HepG2 (cell line): ENCODE measurements around the gene SLC26A4. TPM values are rescaled to one million over a fixed set of nuclear protein-coding genes. Genes with fewer than 3 reads are reported as not detected.

ENCODE experiments used
- ARNT2 ChIP-seq: sonication (generic); formaldehyde crosslinking; IDR thresholded peaks from 2 replicates; pipeline ENCODE4 v1.8.0; 2022; ENCODE audit warnings: mild to moderate bottlenecking, low read depth, missing genetic modification reagents, moderate library complexity
- BORCS8-MEF2B ChIP-seq: sonication (generic); formaldehyde crosslinking; IDR thresholded peaks from 2 replicates; pipeline ENCODE4 v1.8.0; 2022; ENCODE audit warnings: mild to moderate bottlenecking, missing genetic modification reagents
- CENPBD1 ChIP-seq: sonication (generic); formaldehyde crosslinking; IDR thresholded peaks from 2 replicates; pipeline ENCODE4 v1.8.0; 2022; ENCODE audit warnings: missing genetic modification reagents, low read depth, mild to moderate bottlenecking, borderline replicate concordance
- DNMT3B ChIP-seq: conservative IDR thresholded peaks from 2 replicates; pipeline ENCODE4 v1.6.1; 2016; ENCODE audit warnings: missing biosample characterization, control low read depth
- EED ChIP-seq: sonication (generic); formaldehyde crosslinking; IDR thresholded peaks from 2 replicates; pipeline ENCODE4 v1.5.0; 2020; ENCODE audit warnings: mild to moderate bottlenecking, missing genetic modification reagents
- HCFC1 ChIP-seq: fragments of 150-350 bp; IDR thresholded peaks from 2 replicates; pipeline ENCODE4 v1.6.1; 2014; ENCODE audit warnings: low read depth, low read length
- HMG20A ChIP-seq: IDR thresholded peaks from 2 replicates; pipeline ENCODE4 v1.6.1; 2016; ENCODE audit warnings: borderline replicate concordance
- HMGA1 ChIP-seq: sonication (generic); formaldehyde crosslinking; conservative IDR thresholded peaks from 2 replicates; pipeline ENCODE4 v1.4.0; 2020; ENCODE audit warnings: missing genetic modification reagents
- HOXA3 ChIP-seq: sonication (generic); formaldehyde crosslinking; IDR thresholded peaks from 2 replicates; pipeline ENCODE4 v1.5.0; 2020; ENCODE audit warnings: missing genetic modification reagents
- RARG ChIP-seq: sonication (generic); formaldehyde crosslinking; IDR thresholded peaks from 2 replicates; pipeline ENCODE4 v1.4.0; 2020; ENCODE audit warnings: low read depth, mild to moderate bottlenecking, missing genetic modification reagents
- RBAK ChIP-seq: sonication (generic); formaldehyde crosslinking; IDR thresholded peaks from 2 replicates; pipeline ENCODE4 v1.5.1; 2020; ENCODE audit warnings: mild to moderate bottlenecking, missing genetic modification reagents
- RELA ChIP-seq: sonication (generic); formaldehyde crosslinking; IDR thresholded peaks from 2 replicates; pipeline ENCODE4 v1.4.0; 2020; ENCODE audit warnings: missing genetic modification reagents
- RNF2 ChIP-seq: fragments of 450-650 bp; conservative IDR thresholded peaks from 2 replicates; pipeline ENCODE4 v1.6.1; 2016; ENCODE audit warnings: low read depth
- SIX1 ChIP-seq: sonication (generic); formaldehyde crosslinking; IDR thresholded peaks from 2 replicates; pipeline ENCODE4 v1.4.0; 2020; ENCODE audit warnings: missing genetic modification reagents, borderline replicate concordance
- SRSF1 ChIP-seq: fragments of 200-400 bp; formaldehyde crosslinking; optimal IDR thresholded peaks from 2 replicates; pipeline ENCODE3; 2017; ENCODE audit warnings: mild to moderate bottlenecking, low read depth, low read length, moderate library complexity
- ZFP36L2 ChIP-seq: sonication (generic); formaldehyde crosslinking; IDR thresholded peaks from 2 replicates; pipeline ENCODE4 v1.4.0; 2020; ENCODE audit warnings: missing genetic modification reagents
- ZFP91 ChIP-seq: sonication (generic); formaldehyde crosslinking; IDR thresholded peaks from 2 replicates; pipeline ENCODE4 v1.9.0; 2022; ENCODE audit warnings: missing genetic modification reagents, mild to moderate bottlenecking, borderline replicate concordance
- ZNF224 ChIP-seq: sonication (generic); formaldehyde crosslinking; IDR thresholded peaks from 2 replicates; pipeline ENCODE4 v1.5.0; 2020; ENCODE audit warnings: mild to moderate bottlenecking, missing genetic modification reagents
- ZNF292 ChIP-seq: sonication (generic); formaldehyde crosslinking; IDR thresholded peaks from 2 replicates; pipeline ENCODE4 v1.8.1; 2022; ENCODE audit warnings: mild to moderate bottlenecking, low read depth, missing genetic modification reagents, borderline replicate concordance
- ZNF652 ChIP-seq: IDR thresholded peaks from 2 replicates; pipeline ENCODE4 v1.6.1; 2016; ENCODE audit warnings: low read depth, borderline replicate concordance
- ZNF720 ChIP-seq: sonication (generic); formaldehyde crosslinking; IDR thresholded peaks from 2 replicates; pipeline ENCODE4 v1.4.0; 2020; ENCODE audit warnings: missing genetic modification reagents
- ZNF891 ChIP-seq: sonication (generic); formaldehyde crosslinking; IDR thresholded peaks from 2 replicates; pipeline ENCODE4 v1.5.0; 2020; ENCODE audit warnings: mild to moderate bottlenecking, missing genetic modification reagents
- ZSCAN29 ChIP-seq: sonication (generic); formaldehyde crosslinking; conservative IDR thresholded peaks from 2 replicates; pipeline ENCODE4 v1.4.0; 2020; ENCODE audit warnings: mild to moderate bottlenecking, missing genetic modification reagents
- polyA plus RNA-seq, 8 experiments: library from polyadenylated mRNA; depleted of rRNA in 3 of 8; stranded (reverse) in 7 of 8; unstranded in 1 of 8; fragments of >200 nt; fragmentation: Illumina TruSeq in 4 of 8; extraction: Trizol in 4 of 8; gene quantifications; 2 replicates each; pipeline versions ENCODE4 v1.2.1 to v1.2.3, GENCODE V29; 2011 to 2016; ENCODE audit warnings: low read depth in 4 of 8, missing spikeins in 1 of 8, mixed read lengths in 1 of 8; ENCODE audit not compliant: insufficient read depth in 1 of 8
- total RNA-seq, 5 experiments: library from RNA; depleted of rRNA; stranded (reverse); fragments of >200 nt; fragmentation: Illumina TruSeq; extraction: Trizol; gene quantifications; 2 replicates each; pipeline ENCODE4 v1.2.3, GENCODE V29; 2016; ENCODE audit warnings: low read depth in 1 of 5
- TF ChIP-seq, protein P1 (sequence below): sonication (generic); formaldehyde crosslinking; IDR thresholded peaks from 2 replicates; pipeline ENCODE4 v1.8.0; 2023; ENCODE audit warnings: mild to moderate bottlenecking, missing genetic modification reagents
- TF ChIP-seq, protein P2 (sequence below): sonication (generic); formaldehyde crosslinking; IDR thresholded peaks from 2 replicates; pipeline ENCODE4 v1.5.1; 2020; ENCODE audit warnings: missing genetic modification reagents, mild to moderate bottlenecking, borderline replicate concordance

Gene SLC26A4
- total and polyA plus RNA-seq, 2 of the 13 experiments (the other 11 are each of a cell fraction or from before 2014, with no cell fraction given), result 0.08 to 0.11 TPM

GRCh38 chr7:107661081-107661864 lies 645 bp downstream of the SLC26A4 start (continued):
- TF ChIP-seq CENPBD1 (CRISPR knock-in tag), result no peak
- TF ChIP-seq RNF2, result no peak
- no peak for TF ChIP-seq RELA (CRISPR knock-in tag)
- no peak for TF ChIP-seq ZNF891
- TF ChIP-seq ZNF720 (CRISPR knock-in tag), result no peak
- no peak for TF ChIP-seq DNMT3B (CRISPR knock-in tag)
- TF ChIP-seq HMGA1 (CRISPR knock-in tag), result no peak
- TF ChIP-seq RARG, result no peak
- TF ChIP-seq HOXA3 (CRISPR knock-in tag), result peak; percentile 70
- peak; percentile 61 for TF ChIP-seq ZFP91
- no peak for TF ChIP-seq SRSF1
- TF ChIP-seq HCFC1, result no peak
- TF ChIP-seq HMG20A (CRISPR knock-in tag), result no peak
- TF ChIP-seq ZFP36L2 (CRISPR knock-in tag), result no peak
- TF ChIP-seq ZNF292 (CRISPR knock-in tag), result peak; percentile 59; the same call in 1 of the 2 replicates
- no peak for TF ChIP-seq RBAK
- TF ChIP-seq EED (CRISPR knock-in tag), result no peak; the same call in 1 of the 2 replicates
- TF ChIP-seq ZNF652 (CRISPR knock-in tag), result no peak
- TF ChIP-seq, protein P1, sequence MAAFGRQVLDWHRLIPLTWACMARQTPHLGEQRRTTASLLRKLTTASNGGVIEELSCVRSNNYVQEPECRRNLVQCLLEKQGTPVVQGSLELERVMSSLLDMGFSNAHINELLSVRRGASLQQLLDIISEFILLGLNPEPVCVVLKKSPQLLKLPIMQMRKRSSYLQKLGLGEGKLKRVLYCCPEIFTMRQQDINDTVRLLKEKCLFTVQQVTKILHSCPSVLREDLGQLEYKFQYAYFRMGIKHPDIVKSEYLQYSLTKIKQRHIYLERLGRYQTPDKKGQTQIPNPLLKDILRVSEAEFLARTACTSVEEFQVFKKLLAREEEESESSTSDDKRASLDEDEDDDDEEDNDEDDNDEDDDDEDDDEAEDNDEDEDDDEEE, result 0 out of 2 replicates have a peak, but pooled peaks have one; percentile 33
- TF ChIP-seq ARNT2 (CRISPR knock-in tag), result no peak
- TF ChIP-seq, protein P2, sequence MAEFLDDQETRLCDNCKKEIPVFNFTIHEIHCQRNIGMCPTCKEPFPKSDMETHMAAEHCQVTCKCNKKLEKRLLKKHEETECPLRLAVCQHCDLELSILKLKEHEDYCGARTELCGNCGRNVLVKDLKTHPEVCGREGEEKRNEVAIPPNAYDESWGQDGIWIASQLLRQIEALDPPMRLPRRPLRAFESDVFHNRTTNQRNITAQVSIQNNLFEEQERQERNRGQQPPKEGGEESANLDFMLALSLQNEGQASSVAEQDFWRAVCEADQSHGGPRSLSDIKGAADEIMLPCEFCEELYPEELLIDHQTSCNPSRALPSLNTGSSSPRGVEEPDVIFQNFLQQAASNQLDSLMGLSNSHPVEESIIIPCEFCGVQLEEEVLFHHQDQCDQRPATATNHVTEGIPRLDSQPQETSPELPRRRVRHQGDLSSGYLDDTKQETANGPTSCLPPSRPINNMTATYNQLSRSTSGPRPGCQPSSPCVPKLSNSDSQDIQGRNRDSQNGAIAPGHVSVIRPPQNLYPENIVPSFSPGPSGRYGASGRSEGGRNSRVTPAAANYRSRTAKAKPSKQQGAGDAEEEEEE (CRISPR knock-in tag), result no peak
- no peak for TF ChIP-seq BORCS8-MEF2B (CRISPR knock-in tag)
- TF ChIP-seq ZSCAN29 (CRISPR knock-in tag), result no peak
- no peak for TF ChIP-seq SIX1 (CRISPR knock-in tag)
- TF ChIP-seq ZNF224 (CRISPR knock-in tag), result no peak
